ENCODE results near the gene NIPBL. TPM values are rescaled to one million over a fixed set of nuclear protein-coding genes. Genes with fewer than 3 reads are reported as not detected.

NIPBL gene
- total RNA-seq, 1 experiment from 2014 or later = 45.1 TPM

DNA sequence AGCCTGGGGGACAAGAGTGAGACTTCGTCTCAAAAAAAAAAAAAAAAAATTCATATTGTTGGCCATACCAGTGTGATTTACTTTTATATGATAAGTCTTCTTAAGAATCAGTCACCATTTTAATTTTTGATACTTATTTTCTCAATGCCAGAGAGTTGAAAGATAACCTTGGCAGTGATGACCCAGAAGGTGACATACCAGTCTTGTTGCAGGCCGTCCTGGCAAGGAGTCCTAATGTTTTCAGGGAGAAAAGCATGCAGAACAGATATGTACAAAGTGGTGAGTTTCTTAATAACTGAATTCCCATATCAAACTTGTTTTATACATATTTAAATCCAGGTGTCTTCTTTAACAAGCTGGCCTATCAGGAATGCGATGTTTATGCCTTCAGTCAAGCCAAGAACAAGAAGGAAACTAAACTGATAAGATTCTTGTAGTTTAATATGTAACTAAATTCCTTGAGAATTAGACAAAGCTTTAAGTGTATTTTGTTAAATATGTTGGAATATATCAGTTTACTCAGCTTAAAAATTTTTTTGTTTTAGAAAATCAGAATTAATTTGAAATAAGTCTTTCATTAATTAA is 81.5 kb downstream of the NIPBL start:
- Histone ChIP-seq H3K4me2 (ENCODE audit: low read length) (no peak overlapping the region), H3K9ac (ENCODE audit: low read length) (no peak overlapping the region), H3K27me3 (ENCODE audit: insufficient read depth, low read length) (no peaks in the 10 kb centered on the region), H3K4me3 (replicated peaks in 1 of 2; ENCODE audit: low read depth in 1 of 2, low read length in 2 of 2) (no peak overlapping the region), H3K36me3 (ENCODE audit: control insufficient read depth in 1 of 2, insufficient read depth in 2 of 2, low read length in 2 of 2) (0 out of 4 replicates have a peak, but pooled peaks cover 0 to 4% of the 10 kb centered on the region in 2 experiments), H2AFZ (ENCODE audit: low read depth, low read length, poor library complexity, severe bottlenecking) (no peak overlapping the region), H3K27ac (ENCODE audit: low read depth, low read length) (no peak overlapping the region), H4K20me1 (ENCODE audit: insufficient read depth) (no peaks in the 10 kb centered on the region), H3K9me3 (ENCODE audit: control insufficient read depth in 1 of 2, insufficient read depth in 1 of 2, low read depth in 1 of 2, low read length in 2 of 2) (no peaks in the 10 kb centered on the region), H3K4me1 (ENCODE audit: control insufficient read depth in 1 of 2, insufficient read depth in 2 of 2, low read length in 2 of 2) (no peaks in the 10 kb centered on the region), H3K79me2 (ENCODE audit: insufficient read depth, low read length) (peaks cover 21% of the 10 kb centered on the region), H3K9me2 (ENCODE audit: insufficient read depth) (no peaks in the 10 kb centered on the region)
- DNase-seq (ENCODE audit: low read depth, low spot score) (no peak), ATAC-seq (no peak)
- no TSS peak for BruUV-seq (replicated peaks)
- ChIA-PET CTCF (interaction anchor here (1.6 kb wide), 1 partner anchor 13 kb away, joined by 5 read pairs; no protein-coding TSS in a partner anchor), RAD21 (ENCODE audit: low non-redundant PET in 1 of 2, low total read pairs in 2 of 2, uncharacterized antibody in 2 of 2, unreplicated experiment in 2 of 2) (no interaction called here), POLR2A (no interaction called here)
- intact Hi-C loops (cut with micrococcal nuclease) = no loop called here
- TF ChIP-seq ZNF274 (IDR thresholded peaks at IDR 0.05; ENCODE audit: low read depth, low read length) (no peak), FOSL1 (IDR thresholded peaks at IDR 0.05; ENCODE audit: low read depth) (no peak), SIN3A (IDR thresholded peaks at IDR 0.05; ENCODE audit: low read depth) (no peak), EGR1 (IDR thresholded peaks at IDR 0.05; ENCODE audit: low read depth) (no peak), POLR2AphosphoS5 (IDR thresholded peaks at IDR 0.05; ENCODE audit: low read depth, low read length) (no peak), RAD21 (IDR thresholded peaks at IDR 0.05; ENCODE audit: low read depth) (no peak), ELF1 (IDR thresholded peaks at IDR 0.05; ENCODE audit: borderline replicate concordance, low read depth) (no peak), SP1 (IDR thresholded peaks at IDR 0.05; ENCODE audit: low read depth) (no peak), TCF7L2 (IDR thresholded peaks at IDR 0.05; ENCODE audit: borderline replicate concordance, extremely low read depth, insufficient read depth, insufficient read length) (no peak), EZH2phosphoT487 (IDR thresholded peaks at IDR 0.05; ENCODE audit: borderline replicate concordance) (no peak)
- TF ChIP-seq, protein P1, sequence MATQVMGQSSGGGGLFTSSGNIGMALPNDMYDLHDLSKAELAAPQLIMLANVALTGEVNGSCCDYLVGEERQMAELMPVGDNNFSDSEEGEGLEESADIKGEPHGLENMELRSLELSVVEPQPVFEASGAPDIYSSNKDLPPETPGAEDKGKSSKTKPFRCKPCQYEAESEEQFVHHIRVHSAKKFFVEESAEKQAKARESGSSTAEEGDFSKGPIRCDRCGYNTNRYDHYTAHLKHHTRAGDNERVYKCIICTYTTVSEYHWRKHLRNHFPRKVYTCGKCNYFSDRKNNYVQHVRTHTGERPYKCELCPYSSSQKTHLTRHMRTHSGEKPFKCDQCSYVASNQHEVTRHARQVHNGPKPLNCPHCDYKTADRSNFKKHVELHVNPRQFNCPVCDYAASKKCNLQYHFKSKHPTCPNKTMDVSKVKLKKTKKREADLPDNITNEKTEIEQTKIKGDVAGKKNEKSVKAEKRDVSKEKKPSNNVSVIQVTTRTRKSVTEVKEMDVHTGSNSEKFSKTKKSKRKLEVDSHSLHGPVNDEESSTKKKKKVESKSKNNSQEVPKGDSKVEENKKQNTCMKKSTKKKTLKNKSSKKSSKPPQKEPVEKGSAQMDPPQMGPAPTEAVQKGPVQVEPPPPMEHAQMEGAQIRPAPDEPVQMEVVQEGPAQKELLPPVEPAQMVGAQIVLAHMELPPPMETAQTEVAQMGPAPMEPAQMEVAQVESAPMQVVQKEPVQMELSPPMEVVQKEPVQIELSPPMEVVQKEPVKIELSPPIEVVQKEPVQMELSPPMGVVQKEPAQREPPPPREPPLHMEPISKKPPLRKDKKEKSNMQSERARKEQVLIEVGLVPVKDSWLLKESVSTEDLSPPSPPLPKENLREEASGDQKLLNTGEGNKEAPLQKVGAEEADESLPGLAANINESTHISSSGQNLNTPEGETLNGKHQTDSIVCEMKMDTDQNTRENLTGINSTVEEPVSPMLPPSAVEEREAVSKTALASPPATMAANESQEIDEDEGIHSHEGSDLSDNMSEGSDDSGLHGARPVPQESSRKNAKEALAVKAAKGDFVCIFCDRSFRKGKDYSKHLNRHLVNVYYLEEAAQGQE (IDR thresholded peaks at IDR 0.05; ENCODE audit: low read depth) = no peak
